Measurements from ENCODE around the gene VTI1A. TPM values are rescaled to one million over a fixed set of nuclear protein-coding genes. Genes with fewer than 3 reads are reported as not detected.

The VTI1A gene
- total and polyA plus RNA-seq, 2 of the 8 experiments (the other 6 are each of a cell fraction or from before 2014, with no cell fraction given), result 6.0 to 20.0 TPM

GRCh38 chr10:112532956-112533355, 85.9 kb downstream of the VTI1A start:
- no peak overlapping the region for H2BK15ac ChIP-seq (ENCODE audit: low read length)
- no peaks in the 10 kb centered on the region for H3K9me3 ChIP-seq (ENCODE audit: insufficient read depth in 2 of 2, low read depth in 1 of 2, low read length in 1 of 2)
- peaks cover 0 to 2% of the 10 kb centered on the region in 2 experiments for H4K20me1 ChIP-seq (replicated peaks in 1 of 2; ENCODE audit: control insufficient read depth in 1 of 2, insufficient read depth in 2 of 2, low read length in 2 of 2)
- no peak overlapping the region for H2BK5ac ChIP-seq (ENCODE audit: low read depth, low read length)
- H2BK120ac ChIP-seq (replicated peaks; ENCODE audit: low read depth, low read length), result no peak overlapping the region
- no peak overlapping the region for H2AK5ac ChIP-seq (ENCODE audit: low read depth, low read length)
- WGBS, 2 experiments (ENCODE audit: extremely low coverage in 1 of 2, insufficient coverage in 1 of 2, insufficient read length in 1 of 2, insufficient replicate concordance in 2 of 2, low coverage in 1 of 2, low lambda C conversion rate in 2 of 2, missing lambda C conversion rate in 1 of 2), result 78% methylated on average over 2 of the region's 2 CpGs; no CpG with 5 or more reads in 1 of the 2 experiments
- H3K18ac ChIP-seq (ENCODE audit: extremely low read depth, low read length), result no peak overlapping the region
- H3K4me1 ChIP-seq (replicated peaks in 1 of 4; ENCODE audit: control insufficient read depth in 3 of 4, insufficient read depth in 4 of 4, low read length in 3 of 4), result no peaks in the 10 kb centered on the region; a peak in 1 of 7 replicates
- H2BK12ac ChIP-seq (ENCODE audit: low read depth, low read length), result no peak overlapping the region
- no peaks in the 10 kb centered on the region for H3K27me3 ChIP-seq (replicated peaks in 1 of 4; ENCODE audit: control insufficient read depth in 3 of 4, extremely low read depth in 1 of 4, insufficient read depth in 3 of 4, low read length in 3 of 4)
- no peak for DNase-seq (ENCODE audit: low read depth in 1 of 2, low spot score in 2 of 2)
- H2AFZ ChIP-seq (ENCODE audit: low read length), result no peak overlapping the region
- H3K23ac ChIP-seq (ENCODE audit: insufficient read length), result no peak overlapping the region
- no peak overlapping the region for H3K14ac ChIP-seq (ENCODE audit: insufficient read length)
- FAIRE-seq, result no peak
- H3K4me3 ChIP-seq (ENCODE audit: extremely low read depth in 1 of 4, insufficient read depth in 2 of 4, low read depth in 3 of 4, low read length in 4 of 4), result no peak overlapping the region
- no peak overlapping the region for H4K5ac ChIP-seq (ENCODE audit: insufficient read length, low read depth, low read length)
- H3K79me1 ChIP-seq (ENCODE audit: low read depth, low read length), result no peaks in the 10 kb centered on the region
- H3K23me2 ChIP-seq (ENCODE audit: low read depth, low read length), result no peaks in the 10 kb centered on the region
- H3K79me2 ChIP-seq (ENCODE audit: control insufficient read depth in 1 of 2, insufficient read depth in 2 of 2, low read length in 2 of 2), result no peaks in the 10 kb centered on the region
- no peak overlapping the region for H3K9ac ChIP-seq (replicated peaks in 1 of 4; ENCODE audit: extremely low read depth in 1 of 4, low read depth in 3 of 4, low read length in 3 of 4)
- H2BK20ac ChIP-seq (ENCODE audit: low read length), result no peak overlapping the region
- ChIA-PET CTCF (ENCODE audit: partially characterized antibody) (no interaction called here), POLR2A (ENCODE audit: partially characterized antibody) (no interaction called here)
- no peak overlapping the region for H3K27ac ChIP-seq (ENCODE audit: low read depth, low read length)
- no peak overlapping the region for H3K56ac ChIP-seq (replicated peaks; ENCODE audit: insufficient read length, low read depth, low read length)
- H3K4me2 ChIP-seq (ENCODE audit: insufficient read depth in 1 of 2, low read depth in 2 of 2, low read length in 2 of 2), result no peak overlapping the region
- no peak overlapping the region for H4K91ac ChIP-seq (replicated peaks; ENCODE audit: insufficient read length, low read length)
- H3K36me3 ChIP-seq (ENCODE audit: control insufficient read depth in 2 of 4, insufficient read depth in 4 of 4, low read length in 3 of 4), result no peaks in the 10 kb centered on the region
- TF ChIP-seq EGR1 (IDR thresholded peaks at IDR 0.05; ENCODE audit: borderline replicate concordance, low read depth, low read length) (no peak), CREB1 (IDR thresholded peaks at IDR 0.05) (no peak), RBBP5 (IDR thresholded peaks at IDR 0.05; ENCODE audit: borderline replicate concordance, low read depth, low read length) (no peak), POU5F1 (IDR thresholded peaks at IDR 0.05; ENCODE audit: low read depth, low read length) (no peak), POLR2AphosphoS5 (IDR thresholded peaks at IDR 0.05; ENCODE audit: low read depth, low read length) (no peak), NRF1 (IDR thresholded peaks at IDR 0.05; ENCODE audit: low read depth, low read length) (no peak), SIX5 (IDR thresholded peaks at IDR 0.05; ENCODE audit: low read depth, low read length) (no peak), E2F6 (IDR thresholded peaks at IDR 0.05) (no peak), SAP30 (IDR thresholded peaks at IDR 0.05; ENCODE audit: insufficient read depth, insufficient replicate concordance, low read length) (no peak), BCL11A (IDR thresholded peaks at IDR 0.05; ENCODE audit: low read depth in 2 of 2, low read length in 2 of 2) (no peak), ATF3 (IDR thresholded peaks at IDR 0.05; ENCODE audit: insufficient read depth, low read depth, low read length) (no peak), PHF8 (conservative IDR thresholded peaks at IDR 0.05; ENCODE audit: low read depth, low read length) (no peak), MAFK (IDR thresholded peaks at IDR 0.05; ENCODE audit: low read depth, low read length) (no peak), CHD1 (IDR thresholded peaks at IDR 0.05; ENCODE audit: low read depth, low read length) (no peak)
- H4K8ac ChIP-seq (ENCODE audit: extremely low read depth, insufficient read depth, low read length), result no peak overlapping the region
- H3K4ac ChIP-seq (replicated peaks; ENCODE audit: insufficient read length, low read depth, low read length), result no peak overlapping the region
